Thyroid gland (tissue), 4 donors: ENCODE results near the gene ITPR2. TPM values are rescaled to one million over a fixed set of nuclear protein-coding genes. Genes with fewer than 3 reads are reported as not detected.
"Not testable (repeated sequence)": the region's sequence is repeated elsewhere in the genome, so short reads cannot be mapped to it uniquely, and the experiment has no call there.

Experiments
- DNase-seq, 2 donors: peaks; one replicate each; pipeline ENCODE4 v3.0.0-alpha.2; 2019
- H3K27ac ChIP-seq, 3 donors: fragments of 200-600 bp; sonication (generic); 1 replicate in 2 of 3; 2 replicates in 1 of 3; pipeline ENCODE4 v1.5.1; 2016 to 2019; ENCODE audit warnings: mild to moderate bottlenecking in 1 of 3, moderate library complexity in 1 of 3
- H3K27me3 ChIP-seq: fragments of 200-600 bp; sonication (generic); one replicate; pipeline ENCODE4 v1.5.1; 2019
- H3K36me3 ChIP-seq, 2 donors: fragments of 200-600 bp; sonication (generic); one replicate each; pipeline ENCODE4 v1.5.1; 2016 to 2019
- H3K4me1 ChIP-seq, 2 donors: fragments of 200-600 bp; sonication (generic); one replicate each; pipeline ENCODE4 v1.5.1; 2017 to 2019
- H3K4me3 ChIP-seq, 3 donors: fragments of 200-600 bp; sonication (generic); replicated peaks in 1 of 3; 1 replicate in 2 of 3; 2 replicates in 1 of 3; pipeline ENCODE4 v1.5.1; 2016; ENCODE audit warnings: mild to moderate bottlenecking in 1 of 3
- H3K9me3 ChIP-seq: fragments of 200-600 bp; sonication (generic); one replicate; pipeline ENCODE4 v1.5.1; 2017
- POLR2A ChIP-seq, 2 donors: fragments of 450-650 bp; IDR thresholded peaks; one replicate each; pipeline ENCODE4 v1.6.1; 2017; ENCODE audit warnings: antibody characterized with exemption in 2 of 2, mild to moderate bottlenecking in 2 of 2, moderate library complexity in 1 of 2
- WGBS, 2 donors: methylation state at CpG; one replicate each; pipeline ENCODE4 v1.1.5; 2017; 5-methylcytosine and 5-hydroxymethylcytosine counted together
- intact Hi-C: fragments of 100-400 bp; cut with DNase I; formaldehyde crosslinking; loops from one replicate; pipeline ENCODE4 v1.15.1; 2023
- total RNA-seq, 4 donors: library from RNA; depleted of rRNA; stranded (reverse); fragments of >200 nt; gene quantifications; one replicate each; pipeline ENCODE4 v1.2.3, GENCODE V29; 2016
- TF ChIP-seq, protein P1 (sequence below), 6 experiments: fragments of 200-600 bp in 3 of 6; fragments of 450-650 bp in 3 of 6; sonication (generic) in 3 of 6; IDR thresholded peaks; one replicate each; pipeline ENCODE4 v1.5.1; 2016 to 2019; ENCODE audit warnings: antibody characterized with exemption in 6 of 6, mild to moderate bottlenecking in 2 of 6, inconsistent platforms in 1 of 6, moderate library complexity in 1 of 6

Gene ITPR2
- total RNA-seq, 4 donors from 2014 or later: 24.4 to 39.7 (median 33.7) TPM

DNA sequence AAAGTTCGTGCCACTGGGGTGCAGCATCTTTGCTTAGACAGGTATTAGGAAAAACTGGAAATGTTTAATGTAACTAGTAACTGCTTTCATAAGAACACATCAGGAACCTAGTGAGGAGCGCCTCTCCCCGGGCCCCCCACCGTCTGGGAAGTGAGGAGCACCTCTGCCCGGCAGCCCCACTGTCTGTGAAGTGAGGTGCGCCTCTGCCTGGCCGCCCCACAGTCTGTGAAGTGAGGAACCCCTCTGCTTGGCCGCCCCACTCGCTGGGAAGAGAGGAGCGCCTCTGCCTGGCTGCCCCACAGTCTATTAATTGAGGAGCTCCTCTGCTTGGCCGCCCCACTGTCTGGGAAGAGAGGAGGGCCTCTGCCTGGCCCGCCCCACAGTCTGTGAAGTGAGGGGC is 224.7 kb downstream of the ITPR2 start:
- H3K4me1 ChIP-seq: no peaks in the 10 kb centered on the region

DNA sequence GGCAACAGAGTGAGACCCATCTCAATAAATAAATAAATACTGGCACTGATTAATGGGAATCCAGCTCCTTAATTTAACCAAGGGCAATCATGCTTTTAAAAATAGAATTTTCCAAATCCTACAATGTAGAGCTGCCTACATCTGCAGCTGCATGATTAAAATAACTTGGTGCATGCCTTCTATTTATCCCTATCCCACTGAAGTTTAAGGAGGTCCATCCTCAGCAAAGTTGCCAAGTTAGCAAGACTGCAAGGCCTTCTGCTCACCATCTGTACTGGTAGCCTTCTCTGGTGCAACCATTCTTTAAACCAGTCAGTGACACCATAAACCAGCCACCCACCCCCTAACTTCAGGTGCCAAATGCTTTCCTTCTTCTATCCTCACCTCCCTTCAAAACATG is 226.1 kb downstream of the ITPR2 start:
- Histone ChIP-seq H3K4me1 (no peaks in the 10 kb centered on the region), H3K27ac (no peak overlapping the region), H3K27me3 (no peaks in the 10 kb centered on the region), H3K4me3 (no peak overlapping the region), H3K36me3 (no peaks in the 10 kb centered on the region), H3K9me3 (no peaks in the 10 kb centered on the region)
- DNase-seq: no peak
- intact Hi-C loops: no loop called here
- no peak for TF ChIP-seq POLR2A (IDR thresholded peaks at IDR 0.05)
- TF ChIP-seq, protein P1, sequence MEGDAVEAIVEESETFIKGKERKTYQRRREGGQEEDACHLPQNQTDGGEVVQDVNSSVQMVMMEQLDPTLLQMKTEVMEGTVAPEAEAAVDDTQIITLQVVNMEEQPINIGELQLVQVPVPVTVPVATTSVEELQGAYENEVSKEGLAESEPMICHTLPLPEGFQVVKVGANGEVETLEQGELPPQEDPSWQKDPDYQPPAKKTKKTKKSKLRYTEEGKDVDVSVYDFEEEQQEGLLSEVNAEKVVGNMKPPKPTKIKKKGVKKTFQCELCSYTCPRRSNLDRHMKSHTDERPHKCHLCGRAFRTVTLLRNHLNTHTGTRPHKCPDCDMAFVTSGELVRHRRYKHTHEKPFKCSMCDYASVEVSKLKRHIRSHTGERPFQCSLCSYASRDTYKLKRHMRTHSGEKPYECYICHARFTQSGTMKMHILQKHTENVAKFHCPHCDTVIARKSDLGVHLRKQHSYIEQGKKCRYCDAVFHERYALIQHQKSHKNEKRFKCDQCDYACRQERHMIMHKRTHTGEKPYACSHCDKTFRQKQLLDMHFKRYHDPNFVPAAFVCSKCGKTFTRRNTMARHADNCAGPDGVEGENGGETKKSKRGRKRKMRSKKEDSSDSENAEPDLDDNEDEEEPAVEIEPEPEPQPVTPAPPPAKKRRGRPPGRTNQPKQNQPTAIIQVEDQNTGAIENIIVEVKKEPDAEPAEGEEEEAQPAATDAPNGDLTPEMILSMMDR (IDR thresholded peaks at IDR 0.05): no peak

More for the DNA sequence above, 224.7 kb downstream of the ITPR2 start:
- Histone ChIP-seq H3K27me3 (no peaks in the 10 kb centered on the region), H3K27ac (no peak overlapping the region), H3K9me3 (no peaks in the 10 kb centered on the region), H3K36me3 (no peaks in the 10 kb centered on the region), H3K4me3 (no peak overlapping the region)
- intact Hi-C loops: no loop called here
- DNase-seq: no peak
- 95% methylated on average over 10 to 12 of the region's 12 CpGs for WGBS, 2 donors
- TF ChIP-seq, protein P1 (IDR thresholded peaks at IDR 0.05): no peak
- no peak for TF ChIP-seq POLR2A (IDR thresholded peaks at IDR 0.05)

DNA sequence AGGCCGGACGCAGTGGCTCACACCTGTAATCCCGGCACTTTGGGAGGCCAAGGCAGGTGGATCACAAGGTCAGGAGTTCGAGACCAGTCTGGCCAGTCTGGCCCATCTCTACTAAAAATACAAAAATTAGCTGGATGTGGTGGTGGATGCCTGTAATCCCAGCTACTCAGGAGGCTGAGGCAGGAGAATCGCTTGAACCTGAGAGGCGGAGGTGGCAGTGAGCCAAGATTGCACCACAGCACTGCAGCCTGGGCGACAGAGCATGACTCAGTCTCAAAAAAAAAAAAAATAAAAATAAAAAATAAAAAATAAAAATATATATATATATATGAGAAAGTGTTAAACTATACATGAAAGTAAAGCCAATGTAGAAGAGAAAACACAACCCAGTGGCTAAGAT is 228.2 kb downstream of the ITPR2 start:
- H3K36me3 ChIP-seq, H3K27ac ChIP-seq, H3K9me3 ChIP-seq, H3K27me3 ChIP-seq, H3K4me3 ChIP-seq, DNase-seq, intact Hi-C loops, H3K4me1 ChIP-seq: not testable (repeated sequence)
- WGBS, 2 donors: 95% methylated on average over 7 of the region's 7 CpGs

DNA sequence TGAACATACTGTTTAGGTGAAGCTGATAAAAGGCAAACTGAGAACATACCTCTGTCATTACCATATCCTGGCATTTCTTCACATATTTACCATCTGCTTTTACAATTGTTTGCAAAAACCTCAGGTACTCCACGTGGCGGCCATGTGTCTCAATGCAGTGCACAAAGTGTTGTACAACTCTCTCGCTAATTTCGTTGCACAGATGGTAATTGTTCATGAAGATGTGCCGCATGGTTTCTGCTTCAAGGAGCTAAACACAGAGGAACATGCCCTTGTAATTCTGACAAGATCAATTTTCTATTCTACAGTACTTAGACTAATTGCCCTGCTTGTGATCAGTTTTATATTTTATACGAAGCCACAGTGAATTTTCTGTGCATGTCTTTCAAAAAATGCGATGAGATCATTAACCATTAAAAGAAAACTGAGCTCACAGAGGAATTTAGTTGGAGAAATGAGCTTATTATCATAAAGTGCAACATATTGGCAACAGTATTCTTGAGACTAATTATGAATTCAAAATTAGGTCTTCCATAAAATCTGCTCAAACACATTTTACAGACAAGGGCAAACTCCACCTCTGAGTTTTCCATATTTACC is 233.8 kb downstream of the ITPR2 start:
- Histone ChIP-seq H3K9me3 (no peaks in the 10 kb centered on the region), H3K27me3 (no peaks in the 10 kb centered on the region), H3K36me3 (no peaks in the 10 kb centered on the region), H3K27ac (no peak overlapping the region), H3K4me1 (no peaks in the 10 kb centered on the region), H3K4me3 (no peak overlapping the region)
- TF ChIP-seq, protein P1 (IDR thresholded peaks at IDR 0.05): no peak
- TF ChIP-seq POLR2A (IDR thresholded peaks at IDR 0.05): no peak
- DNase-seq: no peak
- 89 to 90% methylated on average over 7 of the region's 7 CpGs for WGBS, 2 donors
- intact Hi-C loops: no loop called here

DNA sequence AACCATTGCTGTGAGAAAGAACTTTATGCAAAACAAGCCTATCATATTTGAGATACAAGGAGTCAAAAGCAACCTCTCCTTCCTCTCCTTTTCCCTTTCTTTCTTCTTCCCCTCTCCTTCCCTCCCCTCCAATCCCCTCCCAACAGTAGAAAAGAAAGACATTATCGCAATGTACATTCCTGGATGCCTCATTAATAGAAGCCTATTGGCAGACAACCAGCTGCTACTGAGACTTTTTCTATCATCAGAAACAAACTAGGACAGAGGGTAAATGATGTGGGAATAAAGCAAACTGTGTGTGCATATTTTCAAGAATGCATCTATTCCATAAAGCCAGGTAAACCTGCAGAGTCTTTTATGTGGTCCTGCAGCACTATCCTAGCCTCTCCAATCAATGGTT is 237.2 kb downstream of the ITPR2 start:
- Histone ChIP-seq H3K27me3 (no peaks in the 10 kb centered on the region), H3K4me3 (no peak overlapping the region), H3K9me3 (no peaks in the 10 kb centered on the region), H3K27ac (no peak overlapping the region), H3K4me1 (no peaks in the 10 kb centered on the region), H3K36me3 (no peaks in the 10 kb centered on the region)
- WGBS, 2 donors: 89 to 93% methylated on average over 1 of the region's 1 CpG
- no peak for TF ChIP-seq POLR2A (IDR thresholded peaks at IDR 0.05)
- TF ChIP-seq, protein P1 (IDR thresholded peaks at IDR 0.05): no peak
- intact Hi-C loops: no loop called here
- no peak for DNase-seq

DNA sequence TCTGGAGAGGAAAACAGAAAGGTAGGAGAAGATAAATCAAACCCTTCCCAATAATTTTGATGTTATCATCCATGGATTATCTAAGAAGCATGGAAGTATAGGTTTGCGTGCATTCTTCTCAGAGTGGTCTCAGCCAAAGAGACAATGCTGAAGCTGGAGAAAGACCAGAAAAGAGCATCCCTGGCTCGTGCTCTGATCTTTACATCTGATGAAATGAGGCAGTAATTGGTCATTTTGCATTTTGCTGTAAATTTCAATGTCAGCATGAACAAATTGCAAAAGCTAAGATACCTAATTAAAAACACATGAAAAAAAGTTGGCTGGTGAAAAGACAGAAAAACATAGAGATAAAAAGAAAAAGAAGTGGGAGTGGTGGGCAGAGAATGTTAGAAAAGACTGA is 252.4 kb downstream of the ITPR2 start:
- Histone ChIP-seq H3K36me3 (no peaks in the 10 kb centered on the region), H3K4me3 (no peak overlapping the region), H3K9me3 (no peaks in the 10 kb centered on the region), H3K4me1 (no peaks in the 10 kb centered on the region), H3K27me3 (no peaks in the 10 kb centered on the region), H3K27ac (no peak overlapping the region)
- no peak for DNase-seq
- intact Hi-C loops: no loop called here
- TF ChIP-seq, protein P1 (IDR thresholded peaks at IDR 0.05): no peak
- no peak for TF ChIP-seq POLR2A (IDR thresholded peaks at IDR 0.05)
- WGBS, 2 donors: 92 to 93% methylated on average over 2 of the region's 2 CpGs
